GM19463 (cell line): ENCODE data around the gene ZNF330.
"Not testable (repeated sequence)": the region's sequence is repeated elsewhere in the genome, so short reads cannot be mapped to it uniquely, and the experiment has no call there.

Experiments
- ATAC-seq: cut with Tn5 transposase; IDR thresholded peaks from one replicate; pipeline ENCODE4 v1.9.1; 2021; ENCODE audit warnings: mild to moderate bottlenecking, moderate library complexity; ENCODE audit not compliant: unreplicated experiment

ZNF330 gene

DNA sequence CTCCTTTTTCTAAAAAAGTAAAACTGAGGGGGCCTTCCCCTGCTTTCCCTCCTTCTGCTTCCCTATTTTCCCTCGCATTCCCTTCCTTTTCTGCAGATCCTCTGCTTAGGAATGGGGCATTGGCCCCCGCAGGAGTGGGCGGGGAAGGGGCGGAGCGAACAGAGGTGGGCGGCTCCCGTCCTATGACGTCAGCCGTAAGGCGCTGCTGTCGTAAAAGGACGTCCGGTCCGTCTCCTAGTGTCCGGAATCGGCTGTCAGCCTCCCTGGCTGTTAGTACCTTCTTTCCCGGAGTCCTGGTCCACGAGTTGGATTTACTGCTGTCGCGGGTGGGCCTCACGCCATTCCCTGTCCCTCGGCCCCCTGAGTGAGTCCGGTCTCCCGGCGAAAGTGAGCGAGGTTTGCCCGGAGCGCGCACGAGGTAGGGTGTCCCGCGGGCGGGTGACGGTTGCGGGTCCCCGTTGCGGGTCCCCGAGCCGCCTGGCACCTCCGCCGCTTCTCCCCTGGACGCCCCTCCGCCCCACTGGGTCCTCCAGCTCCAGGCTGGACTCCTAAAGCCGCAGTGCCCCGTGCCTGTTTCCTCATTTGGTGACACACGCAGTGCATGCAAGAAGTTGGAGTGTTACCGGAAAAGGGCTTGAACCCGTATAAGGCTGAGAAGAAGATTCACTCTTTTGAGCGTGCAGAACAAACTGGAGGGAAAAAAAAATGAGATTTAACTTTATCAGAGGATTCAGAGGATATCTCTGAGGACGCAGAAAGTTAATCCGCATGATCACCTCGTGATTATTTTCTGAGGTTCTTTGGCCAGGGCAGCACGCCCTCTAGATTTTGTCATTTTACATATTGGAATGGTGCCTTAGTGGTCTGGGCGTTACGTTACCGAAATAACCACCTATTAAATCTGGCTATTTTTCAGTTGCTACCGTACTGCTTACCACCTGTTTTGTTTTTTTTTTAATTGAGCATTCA, at the start of gene ZNF330:
Gene ZNF330, plus strand, starts transcription at position 205 of the 969 bp plus-strand sequence. CDS start 1,477 bp downstream, outside the sequence.
- peak; percentile 87 for ATAC-seq

DNA sequence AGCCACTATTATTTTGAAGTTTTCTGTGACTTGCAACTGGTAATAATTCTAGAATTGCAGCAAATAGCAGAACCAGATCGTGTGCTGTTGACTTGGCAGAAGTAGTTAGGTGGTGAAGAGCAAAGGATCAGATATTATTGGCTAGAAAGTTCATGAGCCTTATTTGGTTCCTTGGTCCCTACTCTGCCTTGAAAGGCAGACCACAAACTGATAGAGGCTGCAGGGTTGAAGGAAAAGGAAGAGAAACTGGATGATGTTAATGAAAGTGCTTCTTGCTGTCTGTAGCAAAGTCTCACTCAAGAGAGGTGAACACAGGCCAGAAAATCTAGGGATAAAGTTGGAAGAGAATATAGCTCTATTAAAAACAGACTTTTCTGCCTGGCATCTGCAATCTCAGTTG, 46.2 kb upstream of the ZNF330 start:
- no peak for ATAC-seq

DNA sequence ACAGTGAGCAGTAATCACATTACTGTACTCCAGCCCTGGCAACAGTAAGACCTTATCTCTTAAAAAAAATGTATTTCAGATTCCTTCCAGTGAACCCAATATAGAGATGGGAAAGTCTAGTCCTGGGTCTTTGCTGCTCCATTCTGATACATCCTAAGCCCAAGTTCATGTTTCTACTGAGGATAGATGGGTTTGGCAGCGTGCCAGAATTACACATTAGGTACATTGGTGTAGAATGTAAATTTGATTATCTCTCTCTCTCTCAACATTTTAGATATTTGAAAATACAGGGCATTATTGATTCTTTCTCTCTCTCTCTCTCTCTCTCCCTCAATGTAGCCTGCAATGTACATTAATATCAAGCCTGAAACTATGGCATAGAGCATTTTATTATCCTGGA, 43.5 kb upstream of the ZNF330 start:
- ATAC-seq = no peak

DNA sequence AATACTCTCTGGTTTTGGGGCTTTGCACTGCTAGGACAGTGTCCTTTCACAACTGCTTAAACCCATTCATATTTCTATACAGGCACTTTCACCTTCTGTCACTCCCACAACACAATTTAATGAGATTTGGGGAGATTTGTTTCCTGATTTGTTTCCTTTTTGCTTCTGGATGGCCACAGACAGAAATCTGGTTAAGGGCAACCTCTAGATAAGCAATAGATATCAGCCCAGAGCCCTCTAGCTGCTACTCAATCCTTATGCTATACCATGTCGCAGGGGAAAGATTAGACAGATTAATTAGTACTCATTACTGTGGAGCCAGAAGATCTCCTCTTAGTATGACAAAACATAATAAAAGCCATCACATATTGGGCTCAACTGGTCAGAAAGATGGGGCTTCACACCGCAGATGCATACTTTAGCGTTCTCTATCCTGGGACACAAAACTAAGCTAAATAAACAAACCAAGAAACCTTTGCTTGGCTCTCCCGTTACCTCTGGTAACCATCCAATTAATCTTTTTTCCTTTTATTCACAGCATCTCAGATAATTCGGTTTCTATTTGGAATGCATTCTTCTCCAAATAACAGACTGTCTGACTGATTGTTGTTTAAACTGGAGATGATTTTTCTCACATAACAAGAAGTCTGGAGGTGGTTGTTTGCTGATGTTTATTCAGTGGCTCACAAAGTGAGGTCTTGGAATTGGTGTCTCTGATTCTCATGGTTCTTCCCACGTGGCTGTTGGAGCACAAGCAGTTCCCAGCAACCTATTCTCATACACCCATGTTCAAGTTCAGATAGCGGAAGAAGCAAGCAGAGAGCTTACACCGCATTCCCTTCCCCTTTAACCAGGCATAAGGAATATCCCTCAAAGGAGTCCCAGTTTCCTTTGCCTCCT, 41.0 kb upstream of the ZNF330 start:
- ATAC-seq = no peak

DNA sequence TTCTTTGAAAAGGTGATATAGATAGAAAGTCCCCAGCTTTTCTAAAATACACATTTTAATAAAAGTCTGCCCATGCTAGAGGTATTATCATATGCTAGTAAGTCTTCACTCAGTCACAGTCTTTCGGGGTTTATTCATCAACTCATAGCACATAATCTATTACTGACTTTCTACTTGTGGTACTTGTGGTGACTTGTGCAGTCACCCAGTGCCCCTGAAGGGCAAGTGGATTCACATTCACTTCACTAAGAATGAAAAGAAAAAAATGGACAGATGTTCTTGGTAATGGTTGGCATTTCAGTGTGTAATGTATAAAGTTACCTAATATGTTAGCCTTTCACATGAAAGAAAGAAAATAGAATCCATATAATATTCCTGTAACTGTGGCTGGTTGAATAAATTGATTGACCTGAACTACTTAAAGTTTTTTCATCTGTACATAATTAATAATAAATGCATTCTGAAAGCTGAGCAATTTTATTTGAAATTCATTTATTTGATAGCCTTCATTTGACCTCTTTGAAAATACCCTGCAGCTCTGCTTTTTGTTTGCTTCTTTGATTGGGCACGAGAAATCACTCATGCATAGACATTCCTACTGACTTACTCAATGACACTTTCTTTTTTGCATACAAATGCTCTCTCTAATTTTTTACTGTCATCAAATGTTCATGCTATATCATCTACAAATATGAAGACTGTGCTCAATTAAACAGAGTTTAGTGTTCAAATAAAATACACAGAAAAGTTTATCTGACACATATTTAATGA, 39.5 kb upstream of the ZNF330 start:
- ATAC-seq = peak; percentile 88

DNA sequence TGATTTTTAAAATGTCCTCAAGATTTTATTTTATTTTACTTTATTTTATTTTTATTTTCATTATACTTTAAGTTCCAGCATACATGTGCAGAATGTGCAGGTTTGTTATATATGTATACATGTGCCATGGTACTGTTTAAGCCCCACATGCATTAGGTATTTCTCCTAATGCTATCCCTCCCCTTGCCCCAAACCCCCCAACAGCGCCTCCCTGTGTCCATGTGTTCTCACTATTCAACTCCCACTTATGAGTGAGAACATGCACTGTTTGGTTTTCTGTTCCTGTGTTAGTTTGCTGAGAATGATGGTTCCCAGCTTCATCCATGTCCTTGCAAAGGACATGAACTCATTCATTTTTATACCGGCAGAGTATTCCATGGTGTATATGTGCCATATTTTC, 37.2 kb upstream of the ZNF330 start:
- ATAC-seq = not testable (repeated sequence)

DNA sequence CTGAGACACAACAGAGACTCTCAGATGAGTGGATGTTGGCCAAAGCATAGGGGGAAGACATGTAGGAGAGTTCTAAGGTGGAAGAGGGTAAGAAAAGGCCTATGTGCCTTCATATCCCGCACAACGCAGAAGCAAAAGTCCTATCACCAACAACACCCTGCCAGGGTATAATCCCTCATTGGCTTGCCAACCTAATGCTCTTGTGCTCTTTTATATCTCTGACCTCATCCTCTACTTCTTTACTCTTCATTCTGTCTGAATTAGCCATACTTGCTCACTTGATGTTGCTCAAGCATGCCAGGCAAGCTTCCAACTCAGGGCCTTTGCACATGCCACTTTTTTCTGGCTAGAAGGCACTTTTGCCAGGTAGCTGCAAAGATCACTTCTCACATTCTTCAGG, 28.1 kb upstream of the ZNF330 start:
- ATAC-seq = no peak

DNA sequence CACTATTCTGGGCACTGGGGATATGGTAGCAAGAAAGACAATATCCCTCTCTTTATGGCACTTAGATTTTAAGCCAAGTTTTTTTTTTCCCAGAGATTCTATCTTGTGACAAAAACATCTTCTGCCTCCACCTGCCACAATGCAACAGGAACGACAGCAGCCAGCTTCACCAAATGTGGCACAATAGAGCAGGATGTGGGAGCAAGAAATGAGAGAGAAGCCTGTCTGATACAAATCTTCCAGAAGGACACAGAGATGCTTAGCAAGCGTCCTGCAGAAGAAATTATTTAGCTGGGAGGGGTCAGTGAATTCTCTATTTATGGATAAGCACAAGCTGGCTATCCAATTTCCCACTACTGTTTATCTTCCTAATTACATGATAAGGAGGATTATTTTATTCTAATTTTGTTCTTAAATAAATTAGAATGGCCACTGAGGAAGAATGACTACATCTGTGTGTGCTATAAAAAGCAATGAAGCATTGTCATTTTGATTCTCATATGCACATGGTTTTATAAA, 27.1 kb upstream of the ZNF330 start:
- ATAC-seq = no peak

DNA sequence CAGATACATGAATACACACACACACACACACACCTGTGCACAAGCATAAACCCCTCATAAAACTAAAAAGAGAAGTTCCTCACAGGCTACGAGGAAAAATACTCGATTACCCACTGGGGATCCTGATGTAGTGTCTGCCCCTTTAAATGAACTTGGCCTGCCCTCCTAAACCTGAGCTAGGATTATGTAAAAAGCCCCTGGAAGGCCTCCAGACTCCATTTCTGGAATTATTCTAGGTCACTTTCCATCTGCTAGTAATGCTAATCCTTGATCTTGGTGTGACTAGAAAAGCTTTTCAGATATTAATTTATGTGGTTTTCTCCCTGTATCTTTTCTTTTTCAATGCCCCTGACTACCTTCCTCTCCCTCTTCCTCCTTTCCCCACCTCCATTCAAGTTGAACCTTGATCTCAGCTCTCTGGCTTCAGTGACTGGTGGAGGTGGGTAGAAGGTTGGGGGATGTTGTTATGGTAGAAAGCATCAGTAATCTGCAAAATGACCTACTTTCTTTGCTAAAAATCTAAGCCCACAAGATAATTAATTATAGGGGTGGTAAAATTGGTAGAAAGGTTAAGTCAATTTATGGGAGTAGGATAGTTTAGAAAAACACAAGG, 25.5 kb upstream of the ZNF330 start:
- ATAC-seq = no peak

DNA sequence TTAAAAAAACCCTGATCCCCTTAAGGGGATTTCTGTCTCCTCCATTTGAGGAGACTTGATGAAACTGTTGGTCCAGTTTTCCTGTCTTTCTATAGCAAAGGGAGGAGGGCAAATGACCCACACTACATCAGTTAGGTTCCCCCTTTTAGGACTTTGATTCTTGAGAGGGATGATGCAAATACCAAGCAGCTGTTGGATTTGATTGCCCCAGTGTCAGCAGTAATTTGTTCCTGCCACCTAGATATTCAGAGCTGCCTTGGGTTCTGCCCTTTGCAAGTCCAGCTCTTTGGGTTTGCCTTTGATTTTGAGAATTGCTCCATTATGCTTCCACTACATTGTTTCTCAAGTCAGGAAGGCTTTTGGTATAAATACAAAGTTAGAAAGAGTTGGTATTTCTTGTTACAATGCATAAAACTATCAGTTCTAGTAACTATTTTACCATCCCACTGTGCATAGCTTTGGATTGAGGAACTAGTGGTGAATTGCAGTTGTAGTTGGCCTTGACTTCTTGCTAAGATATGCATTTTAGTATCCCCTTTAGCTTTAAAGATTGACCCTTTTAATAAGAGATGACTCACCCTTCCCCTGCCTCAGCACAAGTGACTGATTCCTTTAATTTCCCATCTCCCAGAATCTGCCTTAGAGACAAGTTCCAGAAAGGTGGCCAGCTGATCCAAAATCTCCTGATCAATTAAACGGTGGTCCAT, 24.3 kb upstream of the ZNF330 start:
- ATAC-seq = no peak

DNA sequence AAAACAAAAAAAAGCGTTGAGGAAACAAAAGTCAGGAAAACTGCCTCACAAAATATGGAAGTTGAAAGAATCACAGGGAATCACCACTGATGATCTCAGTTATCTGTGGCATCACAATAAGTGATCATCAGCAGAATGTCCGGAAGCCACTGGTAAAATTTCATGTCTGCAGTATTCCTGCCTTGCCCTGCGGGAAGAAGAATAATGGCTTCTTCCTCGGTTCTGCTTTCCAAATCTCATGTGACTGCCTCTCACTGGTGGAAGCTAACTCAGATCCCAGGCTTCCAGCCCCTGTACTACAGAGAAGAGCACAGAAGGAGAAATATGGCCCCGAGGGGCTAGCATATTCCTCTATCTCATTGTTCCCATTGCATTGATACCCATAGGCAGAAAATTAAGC, 12.7 kb upstream of the ZNF330 start:
- no peak for ATAC-seq

DNA sequence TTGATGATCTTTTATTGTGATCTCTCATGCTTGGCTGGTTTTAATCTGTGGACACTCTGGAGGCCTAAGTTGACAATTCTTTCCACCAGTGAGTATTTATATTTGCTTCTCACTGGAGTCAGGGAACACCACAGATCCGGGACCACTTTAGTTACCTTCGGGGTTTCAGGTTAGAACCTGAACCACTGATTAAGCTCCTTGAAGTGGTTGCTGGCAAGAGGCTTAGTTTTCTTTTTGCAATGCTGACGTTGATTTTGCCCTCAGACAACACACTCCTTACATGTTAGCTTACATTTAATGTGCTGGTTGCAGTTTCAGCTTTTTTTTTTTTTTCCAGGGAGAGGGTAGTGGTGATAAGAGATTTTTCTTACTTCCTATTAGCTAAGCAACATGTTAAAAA, 10.5 kb upstream of the ZNF330 start:
- no peak for ATAC-seq

DNA sequence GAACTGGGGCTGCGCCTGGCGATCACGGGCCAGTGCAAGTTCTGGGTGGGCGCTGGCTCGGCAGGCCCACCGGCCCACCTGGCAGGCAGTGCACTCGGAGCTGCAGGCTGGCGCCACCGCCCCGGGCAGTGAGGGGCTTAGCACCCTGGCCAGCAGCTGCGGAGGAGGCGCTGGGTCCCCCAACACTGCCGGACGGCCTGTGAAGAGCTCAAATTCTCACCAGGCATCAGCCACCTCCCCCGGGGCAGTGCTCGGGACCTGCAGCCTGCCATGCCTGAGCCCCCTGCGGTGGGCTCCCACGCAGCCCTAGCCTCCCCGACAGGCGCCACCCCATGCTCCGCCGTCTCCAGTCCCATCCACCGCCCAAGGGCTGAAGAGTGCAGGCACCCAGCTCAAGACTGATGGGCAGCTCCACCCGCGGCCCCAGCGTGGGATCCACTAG, 7.1 kb upstream of the ZNF330 start:
- no peak for ATAC-seq

DNA sequence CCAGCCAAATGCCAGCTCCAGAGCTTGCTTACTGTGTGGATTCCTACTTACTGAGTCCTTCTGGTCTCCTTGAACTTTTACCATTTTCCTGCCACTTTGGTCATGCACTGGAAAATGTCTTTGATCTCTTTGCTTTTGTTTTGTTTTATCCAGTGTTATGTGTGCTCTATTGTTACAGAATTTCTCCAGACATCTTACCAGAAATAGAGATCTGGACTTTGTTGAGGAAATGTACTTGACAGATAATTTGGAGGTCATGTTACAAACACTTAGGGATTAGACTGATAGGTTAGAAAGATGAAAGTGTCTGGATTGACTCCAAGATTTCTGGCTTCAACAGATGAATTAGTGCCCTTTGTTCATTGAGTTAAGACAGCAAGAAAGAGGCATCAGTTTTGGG, 5.7 kb upstream of the ZNF330 start:
- no peak for ATAC-seq

DNA sequence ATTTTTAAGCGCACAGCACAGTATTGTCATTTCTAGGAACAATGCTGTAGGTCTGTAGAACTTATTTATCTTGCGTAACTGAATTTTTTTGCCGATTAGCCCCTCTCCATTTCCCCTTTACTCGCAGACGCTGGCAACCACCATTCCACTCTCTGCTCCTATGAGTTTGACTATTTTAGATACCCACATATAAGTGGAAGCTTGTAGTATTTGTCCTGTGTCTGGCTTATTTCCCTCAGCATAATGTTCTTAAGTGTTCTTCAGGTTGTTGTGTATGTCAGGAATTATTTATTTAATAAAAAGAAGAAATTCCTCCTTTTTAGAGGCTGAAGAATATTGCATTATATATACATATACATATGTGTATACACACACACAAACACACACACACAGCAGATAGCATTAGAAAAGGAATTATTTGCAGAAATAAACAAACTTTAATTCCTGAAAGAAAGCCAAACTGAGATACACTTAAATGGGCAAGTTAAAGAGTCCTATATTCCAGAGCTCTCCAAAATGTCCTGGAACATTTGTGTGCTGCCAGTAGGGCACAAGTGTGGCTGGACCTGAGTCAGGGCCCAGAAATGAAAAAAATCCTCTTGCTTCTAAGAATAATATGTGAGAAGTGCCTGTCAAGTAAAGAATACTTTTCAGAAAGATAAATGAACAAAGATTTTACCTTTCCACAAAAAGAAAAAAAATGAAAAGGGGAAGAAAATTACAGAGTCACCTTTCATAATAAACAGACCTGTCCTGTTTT, 4.5 kb upstream of the ZNF330 start:
- ATAC-seq = no peak

DNA sequence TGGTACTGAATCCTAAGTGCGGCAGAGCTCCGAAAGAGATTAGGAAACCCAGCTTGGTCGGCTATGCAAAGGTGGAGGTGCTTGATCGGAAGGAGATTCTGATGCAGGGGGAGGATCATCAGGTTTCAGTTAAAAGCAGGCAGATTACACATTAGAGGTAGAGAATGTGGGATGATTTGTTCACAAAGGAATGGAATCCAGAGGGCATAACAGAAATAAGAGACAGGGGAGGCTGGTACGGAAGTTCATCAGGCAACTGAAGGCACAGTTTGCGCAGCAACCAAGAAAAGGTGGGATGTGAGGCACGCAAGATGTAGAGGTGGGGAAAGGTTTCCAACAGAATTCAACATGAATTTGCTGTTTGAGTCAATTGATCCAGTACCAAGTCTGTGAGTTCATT, 424 bp upstream of the ZNF330 start:
- peak; percentile 3 for ATAC-seq

DNA sequence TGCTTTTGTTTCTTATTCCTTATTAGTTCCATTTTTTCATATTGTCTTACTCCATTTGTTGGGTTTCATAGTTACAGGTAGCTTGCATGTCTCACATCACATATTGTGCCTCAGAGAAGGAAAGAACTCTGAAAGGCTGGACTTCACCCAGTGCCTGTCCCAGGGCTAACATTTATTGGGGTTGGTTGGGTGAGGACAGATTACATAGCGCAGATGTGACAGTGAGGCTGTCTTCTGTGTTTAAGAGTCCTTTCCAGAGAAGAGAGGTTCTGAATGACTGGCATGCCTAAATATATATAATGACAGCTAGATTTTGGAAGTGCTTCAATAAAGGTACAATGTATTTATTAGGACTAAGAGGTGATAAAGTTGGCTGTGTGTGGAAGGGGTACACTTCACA, 2.7 kb downstream of the ZNF330 start:
- no peak for ATAC-seq

DNA sequence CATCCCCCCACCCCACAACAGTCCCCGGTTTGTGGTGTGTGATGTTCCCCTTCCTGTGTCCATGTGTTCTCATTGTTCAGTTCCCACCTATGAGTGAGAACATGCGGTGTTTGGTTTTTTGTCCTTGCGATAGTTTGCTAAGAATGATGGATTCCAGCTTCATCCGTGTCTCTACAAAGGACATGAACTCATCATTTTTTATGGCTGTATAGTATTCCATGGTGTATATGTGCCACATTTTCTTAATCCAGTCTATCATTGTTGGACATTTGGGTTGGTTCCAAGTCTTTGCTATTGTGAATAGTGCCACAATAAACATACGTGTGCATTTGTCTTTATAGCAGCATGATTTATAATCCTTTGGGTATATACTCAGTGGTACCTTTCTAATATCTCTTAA, 6.6 kb downstream of the ZNF330 start:
- ATAC-seq = not testable (repeated sequence)
